GOT3 (cell line): Measurements from ENCODE around the gene FOCAD.

Experiments
- DNase-seq: peaks from one replicate; lab custom pipeline; 2025; ENCODE audit warnings: mixed read lengths; lab: John Stamatoyannopoulos, UW

Gene FOCAD

DNA sequence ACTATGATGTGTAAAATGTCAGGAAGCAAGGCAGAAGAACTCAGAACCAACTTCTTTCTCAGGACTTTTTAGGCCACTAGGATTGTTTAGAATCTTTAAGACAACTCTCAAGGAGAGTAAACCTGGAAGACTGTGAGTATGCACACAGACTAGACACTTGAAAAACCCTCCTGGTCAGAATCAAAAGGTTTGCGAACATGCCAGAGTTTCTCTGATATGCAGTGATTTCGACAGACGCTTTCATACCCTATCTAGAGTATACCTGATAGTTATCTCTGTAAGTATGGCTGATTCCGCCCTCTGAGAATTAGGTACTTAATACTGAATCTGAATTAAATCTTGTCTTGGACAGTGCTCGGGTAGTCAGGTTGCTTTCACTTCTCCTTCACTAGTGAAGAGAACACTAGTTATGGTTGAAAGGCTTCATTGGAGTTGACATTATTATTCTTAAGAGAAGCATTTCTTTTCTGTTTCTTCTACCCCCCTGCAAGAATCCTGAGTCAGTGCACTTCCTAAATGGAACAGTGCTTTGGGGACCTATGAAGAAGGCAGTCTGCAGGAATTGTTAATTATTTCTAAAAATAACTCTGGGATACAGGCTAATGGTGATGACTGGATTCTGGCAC, 189.3 kb downstream of the FOCAD start:
- no peak for DNase-seq

DNA sequence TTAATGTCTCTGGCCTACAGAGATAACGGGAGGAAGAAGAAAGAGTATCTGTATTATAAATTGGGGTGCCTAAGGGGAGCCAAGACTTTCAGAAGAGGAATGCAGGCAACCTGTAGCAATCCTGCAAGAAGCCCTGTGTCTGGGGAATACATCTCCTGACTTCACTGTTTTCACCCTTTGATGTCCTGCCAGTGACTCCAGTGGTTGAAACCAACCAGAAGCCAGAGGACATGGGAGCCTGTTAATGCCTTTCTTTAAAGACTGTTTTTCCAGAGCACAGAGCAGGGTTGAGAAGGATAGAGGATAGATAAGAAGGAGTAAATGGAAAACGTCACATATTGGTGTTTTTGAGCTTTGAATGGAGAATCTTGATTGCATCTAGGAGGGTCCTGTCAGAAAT, 196.2 kb downstream of the FOCAD start:
- DNase-seq, result no peak

DNA sequence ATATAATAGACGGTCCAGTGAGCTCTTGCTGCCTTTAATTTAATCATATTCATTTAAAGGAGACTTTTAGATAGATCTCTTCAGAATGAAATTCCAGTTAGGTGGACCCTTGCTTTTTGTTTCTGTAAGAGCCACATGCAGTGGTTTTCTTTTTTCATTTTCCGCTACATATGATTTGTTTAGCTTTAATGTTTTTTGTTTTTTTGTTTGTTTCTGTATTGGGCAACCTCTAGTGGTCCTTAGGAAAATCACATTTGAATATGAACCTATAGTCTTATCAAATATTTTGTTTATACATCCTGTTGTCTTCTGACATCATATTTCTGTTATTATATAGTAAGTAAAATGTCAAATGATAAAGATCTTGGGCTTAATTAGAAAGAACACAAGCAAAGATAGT, 196.6 kb downstream of the FOCAD start:
- no peak for DNase-seq

DNA sequence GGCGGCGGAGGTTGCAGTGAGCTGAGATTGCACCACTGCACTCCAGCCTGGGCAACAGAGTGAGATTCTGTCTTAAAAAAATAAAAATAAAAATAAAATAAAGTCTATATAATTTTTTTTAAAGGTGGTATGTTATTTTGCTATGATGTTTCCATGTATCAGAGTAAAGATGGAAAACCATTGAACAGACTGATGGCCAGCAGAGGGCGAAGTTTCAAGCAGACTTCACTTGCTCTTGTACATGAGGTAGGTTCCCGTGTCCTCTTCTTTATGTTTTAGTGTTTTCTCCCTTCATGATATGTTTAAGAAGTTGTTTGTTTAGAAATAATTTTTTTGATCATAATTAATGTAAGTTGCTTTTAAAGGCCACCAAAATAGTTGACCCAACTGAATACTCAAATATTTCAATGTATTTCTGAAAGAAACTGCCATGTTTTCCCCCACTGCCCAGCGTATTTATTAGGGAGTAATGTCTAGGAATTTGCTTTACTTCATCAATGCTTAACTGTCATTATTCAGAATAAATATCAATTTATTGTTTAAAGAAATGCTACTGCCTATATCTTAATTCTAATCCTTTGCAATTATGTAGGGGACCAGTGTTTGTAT, 201.0 kb downstream of the FOCAD start:
- DNase-seq, result no peak

DNA sequence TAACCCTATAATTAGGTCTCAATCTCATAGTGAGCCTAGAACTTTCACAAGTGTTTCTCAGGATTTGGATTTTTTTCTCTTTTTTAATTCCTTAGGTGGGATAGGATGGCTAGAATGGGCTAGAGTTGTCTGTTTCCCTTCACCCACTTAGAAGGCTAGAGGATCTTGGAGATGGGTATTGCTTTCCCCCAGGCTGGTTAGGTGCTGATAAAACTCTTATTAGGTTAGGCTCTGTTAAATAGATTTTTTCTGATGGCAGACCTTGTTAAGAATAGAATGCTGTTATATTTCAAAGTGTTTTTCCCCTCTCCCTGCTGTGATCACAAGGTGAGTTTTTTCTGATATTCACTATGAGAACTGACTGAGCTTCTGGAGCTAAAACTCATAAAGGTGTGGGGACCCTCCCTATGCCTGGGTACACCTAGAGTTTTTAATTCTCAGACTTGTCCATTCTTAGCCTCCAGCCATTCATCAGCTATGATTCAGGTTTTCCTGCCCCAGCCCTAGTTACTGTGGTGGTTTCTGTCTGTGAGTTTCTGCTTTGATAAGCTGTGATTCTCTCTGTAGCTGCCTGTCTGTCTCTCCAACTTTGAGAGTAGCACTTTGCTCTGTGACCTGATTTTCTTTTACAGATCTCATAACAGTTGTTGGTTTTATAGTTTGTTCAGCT, 215.0 kb downstream of the FOCAD start:
- no peak for DNase-seq

DNA sequence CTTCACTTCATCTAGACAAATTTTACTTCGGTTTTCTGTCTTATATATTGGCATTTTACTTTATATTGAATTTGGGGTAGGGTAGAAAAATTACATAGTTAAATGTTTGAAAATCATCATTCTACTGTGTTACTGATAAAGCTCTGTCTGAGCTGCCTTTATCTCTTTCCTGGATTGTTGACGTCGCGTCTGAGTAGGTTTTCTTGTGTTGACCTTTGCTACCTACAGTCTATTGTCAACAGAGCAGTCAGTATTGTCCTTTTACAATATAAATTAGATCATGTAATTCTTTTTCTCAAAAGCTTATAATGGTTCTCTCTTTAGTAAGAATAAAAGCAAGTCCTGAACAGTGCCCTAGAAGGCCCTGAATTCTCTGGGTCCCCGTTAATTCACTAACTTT, 219.2 kb downstream of the FOCAD start:
- no peak for DNase-seq

DNA sequence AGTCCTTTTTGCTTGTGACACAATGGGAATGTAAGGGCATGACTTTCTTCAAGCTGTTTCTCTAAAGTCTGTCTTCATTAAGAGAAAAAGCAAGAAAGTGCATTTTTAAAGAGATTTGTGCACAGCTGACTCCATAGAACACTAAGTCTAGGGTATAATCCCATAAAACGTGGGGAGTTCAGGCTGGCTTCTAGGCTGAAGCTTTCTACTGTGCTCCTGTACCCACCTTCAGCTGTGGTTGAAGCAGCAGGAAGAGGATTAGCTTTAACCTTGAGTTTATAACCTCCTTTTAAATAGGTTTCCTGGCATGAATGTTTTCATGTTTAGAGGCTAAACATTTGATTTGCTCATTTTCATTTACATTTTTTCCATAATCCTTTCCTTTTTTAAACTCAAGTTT, 220.9 kb downstream of the FOCAD start:
- no peak for DNase-seq

DNA sequence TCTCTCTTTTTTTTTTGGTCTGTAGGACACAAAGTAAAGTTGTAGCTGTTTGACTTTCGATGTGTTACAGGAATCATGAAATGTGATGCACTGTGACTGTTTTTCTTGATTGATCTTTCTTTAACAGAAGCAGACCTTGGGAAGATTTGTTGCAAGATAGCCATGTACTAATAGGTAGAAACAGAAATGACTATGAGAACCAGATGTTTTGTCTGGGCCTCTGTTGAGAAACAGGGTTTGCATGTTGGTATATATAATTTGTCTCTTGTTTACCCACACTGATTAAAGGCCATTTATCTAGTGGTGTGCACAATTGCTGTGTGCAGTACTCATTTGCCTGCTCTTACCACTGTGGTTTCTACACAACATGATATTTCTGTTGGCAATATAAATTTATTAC, 222.3 kb downstream of the FOCAD start:
- no peak for DNase-seq

DNA sequence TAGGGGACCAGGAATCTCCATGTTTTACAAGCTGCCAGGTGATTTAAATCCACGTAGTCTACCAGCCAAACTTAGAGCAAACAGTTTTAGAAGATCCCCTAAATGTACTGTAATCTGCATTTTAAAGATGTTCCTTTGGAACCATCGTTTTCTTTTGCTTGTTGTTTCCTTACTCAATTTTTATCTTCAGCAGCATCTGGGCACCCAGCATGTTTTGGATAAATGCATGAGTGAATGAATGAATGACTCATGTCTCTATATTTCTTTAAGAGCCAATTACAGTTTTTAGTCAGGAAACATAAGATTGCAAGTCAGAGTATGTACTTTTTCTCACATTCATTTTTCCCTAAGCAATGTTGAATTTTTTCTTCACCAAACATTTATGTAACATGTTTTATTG, 224.4 kb downstream of the FOCAD start:
- DNase-seq, result no peak

DNA sequence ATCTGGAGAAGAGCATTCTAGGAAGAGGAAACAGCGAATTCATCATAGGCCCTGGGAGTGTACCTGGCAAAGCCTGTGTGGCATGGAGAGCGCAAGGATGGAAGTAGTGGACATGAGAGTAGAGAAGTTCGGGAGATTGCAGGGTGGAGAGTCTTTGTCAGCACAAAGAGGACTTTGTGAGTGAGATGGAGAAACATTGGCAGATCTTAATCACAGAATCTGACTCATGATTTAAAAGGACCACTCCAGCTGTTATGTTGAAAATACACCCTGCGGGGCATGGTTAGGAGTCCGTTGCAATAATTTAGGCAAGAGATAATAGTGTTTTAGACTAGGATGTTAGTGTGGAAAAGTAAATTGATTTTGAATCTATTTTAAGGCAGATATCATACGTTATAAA, 230.5 kb downstream of the FOCAD start:
- DNase-seq, result no peak

DNA sequence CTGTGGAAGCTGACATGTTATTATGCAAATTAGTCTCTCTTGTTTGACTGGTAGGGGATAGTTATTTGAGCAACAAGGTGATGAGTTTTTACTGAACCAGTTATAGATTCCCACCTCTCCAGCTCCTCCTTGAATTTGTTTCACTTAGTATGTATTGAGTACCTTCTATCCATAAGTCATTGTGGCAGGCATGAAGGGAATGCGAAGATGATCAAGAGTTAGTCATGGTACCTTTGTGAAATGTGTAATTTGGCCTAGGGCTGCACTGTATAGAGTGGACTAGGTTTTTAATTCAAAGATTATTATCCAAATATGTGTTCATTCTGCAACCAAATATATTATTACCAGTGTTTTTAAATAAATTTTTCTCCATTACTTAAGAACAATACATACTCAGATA, 237.3 kb downstream of the FOCAD start:
- no peak for DNase-seq

DNA sequence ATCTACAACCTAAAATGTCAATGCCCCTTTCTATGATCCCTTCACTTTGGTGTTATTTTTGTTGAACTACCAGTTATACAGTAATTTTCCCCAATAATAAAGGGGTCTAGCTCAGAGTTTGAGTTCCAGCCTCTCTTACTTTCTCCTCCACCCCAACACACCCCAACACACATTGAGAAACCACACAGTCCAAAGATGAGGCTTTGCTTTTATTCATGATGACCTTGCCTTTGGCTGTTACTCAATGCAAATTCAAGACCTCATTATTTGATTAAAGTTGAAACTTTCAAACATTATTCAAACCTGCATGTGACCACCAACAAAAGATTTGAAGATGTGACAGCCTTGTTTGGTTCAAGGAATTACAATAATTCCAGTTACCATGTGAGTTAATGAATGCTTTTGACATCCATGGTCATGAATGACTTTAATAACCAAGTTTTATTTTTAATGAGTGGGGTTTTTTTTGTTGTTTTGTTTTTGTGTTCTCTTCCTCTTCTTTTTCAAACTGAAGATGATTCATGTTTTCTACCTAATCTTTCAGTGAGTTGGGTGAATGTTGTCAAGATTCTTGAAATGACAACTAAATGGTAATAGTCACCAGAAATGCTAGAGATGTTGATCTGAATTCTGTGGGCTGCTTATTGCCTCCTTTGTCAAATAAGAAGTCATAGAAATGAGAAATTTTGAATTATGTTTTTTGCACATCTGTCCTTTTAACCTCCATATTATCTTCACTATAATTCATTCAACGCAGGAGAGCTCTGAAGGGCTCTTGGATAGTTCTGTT, 241.4 kb downstream of the FOCAD start:
- DNase-seq, result no peak

DNA sequence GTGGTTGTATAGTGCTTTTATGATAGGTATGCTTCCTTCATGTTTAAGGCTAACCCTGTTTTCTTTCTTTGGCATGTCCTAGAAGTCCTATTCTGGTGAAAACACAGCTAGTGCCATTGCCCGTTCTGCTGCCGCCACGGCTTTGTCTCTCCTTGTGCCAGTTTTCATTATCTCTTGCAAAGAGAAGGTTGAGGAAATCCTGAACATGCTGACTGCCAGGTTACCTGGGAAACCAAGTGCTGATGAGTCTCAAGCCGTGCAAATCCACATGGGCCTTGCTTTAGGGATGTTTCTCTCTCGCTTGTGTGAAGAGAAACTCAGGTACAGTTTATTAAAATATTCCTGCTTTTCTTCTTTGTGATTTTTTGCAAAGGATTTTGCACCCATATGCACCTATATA, 245.2 kb downstream of the FOCAD start:
- no peak for DNase-seq

DNA sequence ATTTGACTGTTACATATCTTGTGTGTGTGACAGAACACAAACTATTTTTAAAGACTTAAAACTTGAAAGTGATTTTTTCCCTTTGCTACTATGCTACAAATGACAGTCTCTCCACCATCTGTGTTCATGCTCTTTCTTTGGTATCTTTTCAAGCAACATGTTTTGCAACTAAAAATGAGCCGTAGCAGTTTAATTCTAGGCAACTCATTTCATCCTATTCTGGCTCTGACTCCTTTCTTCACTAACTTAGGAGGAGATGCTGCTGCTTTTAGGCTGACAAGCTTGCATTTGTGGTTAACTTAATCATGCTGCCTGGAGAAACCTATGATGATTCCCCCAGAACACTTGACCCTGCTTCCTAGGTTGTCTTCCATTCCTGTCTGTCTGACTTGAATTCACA, 246.8 kb downstream of the FOCAD start:
- no peak for DNase-seq

DNA sequence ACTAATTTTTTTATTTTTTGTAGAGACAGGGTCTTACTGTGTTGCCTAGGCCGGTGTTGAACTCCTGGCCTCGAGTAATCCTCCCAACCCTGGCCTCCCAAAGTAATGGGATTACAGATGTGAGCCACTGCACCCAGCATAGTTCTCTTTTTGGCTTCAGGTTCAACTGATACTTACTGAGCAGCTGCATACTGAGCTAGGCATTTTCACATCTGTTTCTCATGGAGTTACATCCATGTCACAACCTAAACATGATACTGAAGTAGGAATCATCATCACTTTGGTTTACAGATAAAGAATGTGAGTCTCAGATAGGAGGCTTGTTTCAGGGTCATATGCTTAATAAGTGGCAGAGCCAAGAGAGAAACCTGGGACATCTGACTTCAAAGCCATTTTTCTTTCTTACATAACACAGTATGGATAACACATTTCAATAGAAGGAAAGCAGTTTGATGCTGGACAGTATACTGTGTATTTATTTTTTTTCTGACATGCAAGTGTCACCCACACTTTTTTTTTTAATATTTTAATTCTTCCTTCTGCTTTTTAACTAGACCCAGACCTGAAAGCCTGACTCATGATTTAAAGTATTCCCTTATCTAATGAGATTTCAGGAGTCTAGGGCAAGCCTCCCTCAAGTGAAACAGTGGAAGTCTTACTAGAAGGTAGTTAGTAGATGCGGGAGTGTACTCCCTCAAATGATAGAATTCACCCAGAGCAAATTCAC, 256.6 kb downstream of the FOCAD start:
- no peak for DNase-seq

DNA sequence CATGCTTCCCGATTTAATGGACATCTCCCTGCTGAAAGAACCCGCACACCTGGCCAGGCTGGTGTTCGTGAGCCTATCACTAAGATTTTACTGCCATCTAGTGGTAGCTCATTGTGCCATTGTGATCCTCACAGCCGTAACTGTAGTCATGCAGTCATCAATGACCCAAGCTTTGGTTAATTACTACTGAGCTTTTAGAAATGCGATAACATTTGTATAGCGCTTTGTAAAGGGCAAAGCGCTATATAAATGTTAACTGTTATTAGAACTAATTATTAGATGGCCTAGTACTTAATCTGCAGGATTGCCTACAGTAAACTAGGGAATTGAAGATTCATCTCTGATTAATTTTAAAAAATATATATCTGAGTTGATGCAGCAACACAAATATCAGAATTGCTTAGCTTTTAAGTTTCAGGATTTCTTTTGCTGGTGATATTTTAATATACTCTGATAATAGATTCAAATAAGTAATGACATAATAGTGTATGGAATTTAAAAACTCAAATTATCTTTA, 257.2 kb downstream of the FOCAD start:
- DNase-seq, result no peak

DNA sequence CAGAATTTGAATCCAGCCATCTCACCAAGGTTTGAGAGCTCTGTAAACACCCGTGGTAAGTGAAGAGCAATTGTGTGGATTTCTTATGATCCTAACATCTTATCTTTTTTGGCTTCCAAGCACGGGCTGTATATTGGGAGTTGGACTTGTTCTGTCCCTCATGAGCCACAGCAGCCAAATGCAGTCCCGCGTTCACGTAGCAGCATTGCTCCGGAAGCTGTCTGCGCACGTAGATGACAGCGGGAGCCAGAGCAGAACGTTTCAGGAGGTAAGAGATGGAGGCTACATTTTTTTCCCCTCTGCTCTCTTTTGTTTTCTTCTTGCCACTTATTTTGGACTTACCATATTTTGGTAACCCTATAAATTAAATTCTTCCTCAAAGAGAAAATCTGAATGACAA, 260.4 kb downstream of the FOCAD start:
- no peak for DNase-seq

DNA sequence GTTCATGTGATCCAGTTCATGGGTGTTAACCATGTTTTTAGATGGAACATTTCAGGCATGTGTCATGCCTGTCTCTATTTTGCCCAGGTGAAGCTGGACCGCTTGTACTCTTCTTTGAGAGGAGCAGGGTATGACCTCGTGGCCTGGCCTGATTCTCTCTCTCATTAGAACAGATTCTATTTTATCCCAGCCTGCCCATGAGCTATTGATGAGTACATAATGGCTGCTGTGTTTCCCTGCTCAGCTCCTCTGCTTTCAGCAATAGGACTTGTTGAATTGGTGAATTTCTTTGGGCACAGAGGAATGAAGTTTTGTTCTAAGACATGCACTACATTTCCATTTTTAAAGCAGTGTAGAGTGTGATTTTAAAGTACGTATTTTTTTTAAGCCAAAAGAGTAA, 261.2 kb downstream of the FOCAD start:
- DNase-seq, result no peak

DNA sequence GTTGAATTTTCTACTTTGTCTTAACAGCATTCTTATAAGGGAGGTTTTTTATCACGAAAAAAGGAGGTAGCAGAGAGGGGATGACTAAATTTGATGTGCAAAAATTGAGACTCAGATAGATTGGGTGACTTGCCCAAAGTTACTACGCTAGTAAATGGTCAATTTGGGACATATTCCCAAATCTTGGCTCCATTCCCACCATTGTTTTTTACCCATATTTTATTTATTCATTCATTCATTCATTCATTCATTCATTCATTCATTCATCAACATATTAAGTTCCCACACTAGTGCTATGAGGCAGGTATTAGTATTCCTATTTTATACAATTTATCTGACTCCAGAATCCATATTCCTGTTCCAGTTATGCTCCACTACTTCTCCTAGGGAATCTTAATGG, 261.8 kb downstream of the FOCAD start:
- no peak for DNase-seq

DNA sequence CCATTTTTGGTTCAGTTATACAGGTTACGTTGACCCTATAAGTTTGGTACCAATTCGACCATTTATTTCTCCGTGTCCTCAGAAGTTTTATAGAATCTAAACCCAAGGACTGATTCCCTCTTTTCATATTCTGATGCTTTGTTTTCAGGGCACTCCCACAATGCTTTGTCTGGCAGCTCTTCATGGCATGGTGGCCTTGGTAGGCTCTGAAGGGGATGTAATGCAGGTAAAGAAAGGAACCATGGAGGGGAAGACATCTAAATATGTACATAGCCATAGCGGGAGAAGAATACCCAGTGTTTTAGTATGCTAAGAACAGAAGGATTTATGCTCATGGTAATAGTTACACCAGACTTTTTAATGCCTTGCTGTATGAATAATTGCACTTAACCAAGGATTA, 264.6 kb downstream of the FOCAD start:
- no peak for DNase-seq

DNA sequence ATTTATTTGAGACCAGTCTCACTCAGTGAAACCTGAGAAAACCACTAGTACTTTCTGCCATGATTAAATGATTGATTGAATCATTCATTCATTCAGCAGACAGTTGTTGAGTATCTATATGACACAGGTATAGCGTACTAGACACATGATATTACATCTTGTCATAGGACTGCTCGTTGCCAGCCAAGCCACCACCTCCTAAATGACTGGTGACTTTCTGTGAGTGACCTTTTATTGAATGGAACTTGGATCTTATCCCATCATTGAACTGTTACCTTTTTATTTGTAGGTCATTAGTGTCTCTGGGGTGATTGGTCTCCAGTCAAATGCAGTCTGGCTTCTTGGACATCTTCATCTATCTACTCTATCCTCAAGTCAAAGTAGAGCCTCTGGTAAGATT, 266.6 kb downstream of the FOCAD start:
- no peak for DNase-seq
